Pancreas (tissue), 10 donors: Measurements from ENCODE around the gene BCL2L1. TPM values are rescaled to one million over a fixed set of nuclear protein-coding genes. Genes with fewer than 3 reads are reported as not detected.
"Not testable (repeated sequence)": the region's sequence is repeated elsewhere in the genome, so short reads cannot be mapped to it uniquely, and the experiment has no call there.

Experiments
- ATAC-seq, 4 donors: fragments of 200-7000 bp; cut with Tn5 transposase; one replicate each; pipeline versions ENCODE4 v1.8.0 to v1.9.1; 2020; ENCODE audit warnings: mild to moderate bottlenecking in 4 of 4, moderate library complexity in 4 of 4
- DNase-seq, 6 donors: peaks; one replicate each; pipeline ENCODE4 v3.0.0-alpha.2; 2020
- FAIRE-seq: peaks from 2 replicates; lab custom pipeline; 2012; peaks lifted over from hg19 to GRCh38; lab: Jason Lieb, UNC
- H3K27ac ChIP-seq, 4 donors: fragments of 200-600 bp; sonication (generic); 1 replicate in 3 of 4; 2 replicates in 1 of 4; pipeline versions ENCODE4 v1.5.0 to v1.8.0; 2020
- H3K27me3 ChIP-seq, 4 donors: fragments of 200-600 bp; one replicate each; pipeline ENCODE4 v1.8.0; 2021
- H3K36me3 ChIP-seq, 3 donors: fragments of 200-600 bp; sonication (generic) in 1 of 3; one replicate each; pipeline versions ENCODE4 v1.5.0 to v1.8.0; 2020 to 2021
- H3K4me1 ChIP-seq, 3 donors: fragments of 200-600 bp; one replicate each; pipeline ENCODE4 v1.8.0; 2021
- H3K4me3 ChIP-seq, 4 donors: fragments of 200-600 bp; sonication (generic) in 2 of 4; one replicate each; pipeline versions ENCODE4 v1.5.0 to v1.8.0; 2020 to 2021
- H3K9me3 ChIP-seq, 4 donors: fragments of 200-600 bp; one replicate each; pipeline ENCODE4 v1.8.0; 2021
- WGBS, 2 donors: extraction: QIAGEN DNeasy Blood & Tissue Kit; methylation state at CpG; one replicate each; pipeline ENCODE4 v1.1.7; 2013; 5-methylcytosine and 5-hydroxymethylcytosine counted together
- intact Hi-C, 3 donors: fragments of 100-400 bp; cut with DNase I; formaldehyde crosslinking; loops; one replicate each; pipeline versions ENCODE4 v1.11.1 to v1.14.2; 2022
- polyA plus RNA-seq, 2 donors: library from polyadenylated mRNA; stranded (reverse); fragments of 200-250 nt; gene quantifications; one replicate each; pipeline ENCODE4 v1.2.3, GENCODE V29; 2013
- total RNA-seq, 6 donors: library from RNA; stranded (reverse); fragmentation: NEBNext Ultra II Directional in 4 of 6; extraction: Animal tissue kit (Norgen Biotek cat#: 25700) in 4 of 6; gene quantifications; one replicate each; pipeline versions ENCODE4 v1.2.1 to v1.2.4, GENCODE V29; 2021 to 2023
- TF ChIP-seq, protein P1 (sequence below), 4 donors: fragments of 200-600 bp; sonication (generic) in 3 of 4; IDR thresholded peaks; one replicate each; pipeline versions ENCODE4 v1.5.0 to v1.8.0; 2021; ENCODE audit warnings: antibody characterized with exemption in 4 of 4
- donor health status: healthy with polysubstance abuse.
- donor health status: DM: no; HTN: no; CAD: no; lungs with moderate emphysema.
- donor health status: DM: no; HTN: no; CAD: no.
- donor health status: control.
- donor health status: control.
- donor health status: Bipolar disorder and iron deficiency.
- donor health status: DM: yes; HTN: yes; CAD: no.
- donor health status: DM: no; HTN: no; CAD: no.
- donor health status: DM: no; HTN: no; CAD: no.
- donor health status: DM: yes; HTN: yes; CAD: no.

The BCL2L1 gene
- total and polyA plus RNA-seq, 8 donors = 27.3 to 59.8 (median 40.8) TPM

- DNase-seq = no peak
- intact Hi-C loops = loop anchor here in 1 of 3 donors (10.0 kb wide), 1 partner anchor 860 kb away; no protein-coding TSS in a partner anchor
- TF ChIP-seq, protein P1, sequence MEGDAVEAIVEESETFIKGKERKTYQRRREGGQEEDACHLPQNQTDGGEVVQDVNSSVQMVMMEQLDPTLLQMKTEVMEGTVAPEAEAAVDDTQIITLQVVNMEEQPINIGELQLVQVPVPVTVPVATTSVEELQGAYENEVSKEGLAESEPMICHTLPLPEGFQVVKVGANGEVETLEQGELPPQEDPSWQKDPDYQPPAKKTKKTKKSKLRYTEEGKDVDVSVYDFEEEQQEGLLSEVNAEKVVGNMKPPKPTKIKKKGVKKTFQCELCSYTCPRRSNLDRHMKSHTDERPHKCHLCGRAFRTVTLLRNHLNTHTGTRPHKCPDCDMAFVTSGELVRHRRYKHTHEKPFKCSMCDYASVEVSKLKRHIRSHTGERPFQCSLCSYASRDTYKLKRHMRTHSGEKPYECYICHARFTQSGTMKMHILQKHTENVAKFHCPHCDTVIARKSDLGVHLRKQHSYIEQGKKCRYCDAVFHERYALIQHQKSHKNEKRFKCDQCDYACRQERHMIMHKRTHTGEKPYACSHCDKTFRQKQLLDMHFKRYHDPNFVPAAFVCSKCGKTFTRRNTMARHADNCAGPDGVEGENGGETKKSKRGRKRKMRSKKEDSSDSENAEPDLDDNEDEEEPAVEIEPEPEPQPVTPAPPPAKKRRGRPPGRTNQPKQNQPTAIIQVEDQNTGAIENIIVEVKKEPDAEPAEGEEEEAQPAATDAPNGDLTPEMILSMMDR (IDR thresholded peaks at IDR 0.05) = no peak
- H3K9me3 ChIP-seq = no peaks in the 10 kb centered on the region
- no peaks in the 10 kb centered on the region for H3K4me1 ChIP-seq
- no peak for FAIRE-seq
- no peaks in the 10 kb centered on the region for H3K27me3 ChIP-seq
- no peak overlapping the region for H3K27ac ChIP-seq
- H3K36me3 ChIP-seq = no peaks in the 10 kb centered on the region
- H3K4me3 ChIP-seq = no peak overlapping the region
- 51 to 66% methylated on average over 5 of the region's 5 CpGs for WGBS, 2 donors
- no peak for ATAC-seq
These were observed 68.1 kb downstream of the BCL2L1 start for GRCh38 chr20:31654534-31654933.

DNA sequence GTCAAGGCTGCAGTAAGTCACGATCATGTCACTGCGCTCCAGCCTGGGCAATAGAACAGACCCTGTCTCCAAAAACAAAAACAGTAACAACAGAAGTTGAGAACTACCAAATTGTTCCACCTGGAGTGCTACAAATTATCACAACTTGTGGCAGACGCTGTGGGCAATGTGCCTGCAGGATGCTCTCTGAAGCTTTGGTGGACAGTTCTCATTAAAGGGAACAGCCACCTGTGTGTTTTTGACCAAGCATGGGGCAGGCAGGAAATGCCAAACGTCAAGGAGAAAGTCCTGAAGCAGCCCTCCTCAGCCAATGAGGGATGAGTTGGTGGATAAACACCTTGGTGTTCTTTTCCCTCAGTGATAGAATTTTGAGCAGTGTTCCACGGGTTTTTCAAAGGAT lies 69.1 kb downstream of the BCL2L1 start:
- TF ChIP-seq, protein P1 (IDR thresholded peaks at IDR 0.05) = no peak
- H3K4me3 ChIP-seq = no peak overlapping the region
- no peak for FAIRE-seq
- H3K27ac ChIP-seq = no peak overlapping the region
- H3K36me3 ChIP-seq = no peaks in the 10 kb centered on the region
- H3K4me1 ChIP-seq = no peaks in the 10 kb centered on the region
- no peaks in the 10 kb centered on the region for H3K9me3 ChIP-seq
- intact Hi-C loops = loop anchor here in 1 of 3 donors (10.0 kb wide), 1 partner anchor 861 kb away; no protein-coding TSS in a partner anchor
- no peaks in the 10 kb centered on the region for H3K27me3 ChIP-seq
- ATAC-seq = no peak
- DNase-seq = no peak
- WGBS, 2 donors = 44 to 49% methylated on average over 5 of the region's 5 CpGs

- H3K9me3 ChIP-seq = no peaks in the 10 kb centered on the region
- TF ChIP-seq, protein P1 (IDR thresholded peaks at IDR 0.05) = no peak
- H3K27me3 ChIP-seq = no peaks in the 10 kb centered on the region
- FAIRE-seq (no peak), ATAC-seq (no peak), DNase-seq (no peak)
- no peak overlapping the region for H3K27ac ChIP-seq
- H3K36me3 ChIP-seq = no peaks in the 10 kb centered on the region
- intact Hi-C loops = loop anchor here in 1 of 3 donors (10.0 kb wide), 1 partner anchor 862 kb away; no protein-coding TSS in a partner anchor
- 13 to 17% methylated on average over 5 of the region's 5 CpGs for WGBS, 2 donors
- H3K4me1 ChIP-seq = no peaks in the 10 kb centered on the region
- no peak overlapping the region for H3K4me3 ChIP-seq
These were observed 69.7 kb downstream of the BCL2L1 start for GRCh38 chr20:31652917-31653396.

DNA sequence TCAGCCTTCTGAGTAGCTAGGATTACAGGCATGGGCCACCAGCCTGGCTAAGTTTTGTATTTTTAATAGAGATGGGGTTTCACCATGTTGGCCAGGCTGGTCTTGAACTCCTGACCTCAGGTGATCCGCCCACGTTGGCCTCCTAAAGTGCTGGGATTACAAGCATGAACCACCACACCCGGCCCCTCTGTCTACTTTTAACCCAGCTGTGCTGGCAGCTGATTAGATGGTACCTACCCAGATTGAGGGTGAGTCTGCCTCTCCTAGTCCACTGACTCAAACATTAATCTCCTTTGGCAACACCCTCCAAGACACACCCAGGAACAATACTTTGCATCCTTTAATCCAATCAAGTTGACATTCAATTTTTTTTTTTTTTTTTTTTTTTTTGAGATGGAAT lies 74.6 kb downstream of the BCL2L1 start:
- H3K27me3 ChIP-seq, H3K9me3 ChIP-seq, FAIRE-seq, H3K4me1 ChIP-seq, H3K27ac ChIP-seq, H3K4me3 ChIP-seq, H3K36me3 ChIP-seq, DNase-seq, intact Hi-C loops, ATAC-seq: not testable (repeated sequence)
- WGBS, 2 donors = 62 to 75% methylated on average over 3 of the region's 3 CpGs

DNA sequence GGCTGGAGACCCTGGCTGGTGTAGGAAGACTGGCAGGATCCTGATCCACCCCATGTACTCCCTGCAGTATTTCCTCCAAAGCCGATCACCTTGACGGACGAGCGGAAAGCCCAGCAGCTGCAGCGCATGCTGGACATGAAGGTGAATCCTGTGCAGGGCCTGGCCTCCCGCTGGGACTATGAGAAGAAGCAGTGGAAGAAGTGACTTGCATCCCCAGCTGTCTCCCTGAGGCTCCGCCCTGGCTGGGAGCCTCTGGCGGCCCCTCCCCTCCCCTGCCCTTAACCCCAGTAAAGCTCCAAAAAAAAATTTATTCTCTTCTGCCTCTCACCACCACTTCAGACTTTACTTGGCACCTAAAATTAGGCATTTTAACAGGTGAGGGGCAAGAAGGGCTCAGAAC lies 78.0 kb downstream of the BCL2L1 start:
- no peak for ATAC-seq
- FAIRE-seq = no peak
- Histone ChIP-seq H3K4me1 (no peaks in the 10 kb centered on the region), H3K4me3 (no peak overlapping the region), H3K9me3 (no peaks in the 10 kb centered on the region), H3K27ac (no peak overlapping the region), H3K36me3 (no peaks in the 10 kb centered on the region), H3K27me3 (no peaks in the 10 kb centered on the region)
- intact Hi-C loops = no loop called here
- 66 to 77% methylated on average over 8 of the region's 8 CpGs for WGBS, 2 donors
- no peak for DNase-seq
- TF ChIP-seq, protein P1 (IDR thresholded peaks at IDR 0.05) = no peak
